Stimulated activated CD4-positive, alpha-beta T cell treated with anti-CD3 and anti-CD28 coated beads, Interleukin-4, amount 100 ng/mL, for 48 hours (primary cell): ENCODE measurements around the gene MORC2.

ENCODE experiments used
- DNase-seq, 2 donors: peaks; one replicate each; pipeline ENCODE4 v3.0.0-alpha.2; 2020; ENCODE audit warnings: low read depth in 2 of 2

Gene MORC2

GRCh38 chr22:30968015-30968923 is at the start of gene MORC2:
MORC2 (minus strand) TSS chr22:30968774; CDS start chr22:30967889, 885 bp downstream.
- DNase-seq: no peak

- no peak for DNase-seq
These were observed 37.0 kb upstream of the MORC2 start for GRCh38 chr22:31005535-31005934.

- no peak for DNase-seq
These were observed 32.7 kb upstream of the MORC2 start for GRCh38 chr22:31001124-31001770.

- no peak for DNase-seq
These were observed 29.8 kb upstream of the MORC2 start for GRCh38 chr22:30998329-30998728.

GRCh38 chr22:30996462-30996861 is 27.9 kb upstream of the MORC2 start:
- no peak for DNase-seq

GRCh38 chr22:30994960-30995359 is 26.4 kb upstream of the MORC2 start:
- no peak for DNase-seq

GRCh38 chr22:30992565-30992964 is 24.0 kb upstream of the MORC2 start:
- no peak for DNase-seq

- DNase-seq: no peak
These were observed 22.1 kb upstream of the MORC2 start for GRCh38 chr22:30990690-30991089.

- DNase-seq: no peak
These were observed 20.9 kb upstream of the MORC2 start for GRCh38 chr22:30989474-30989873.

GRCh38 chr22:30985561-30986208 is 17.1 kb upstream of the MORC2 start:
- DNase-seq: no peak

- no peak for DNase-seq
These were observed 15.7 kb upstream of the MORC2 start for GRCh38 chr22:30984317-30984716.

GRCh38 chr22:30982512-30982911 is 13.9 kb upstream of the MORC2 start:
- DNase-seq: no peak

GRCh38 chr22:30979932-30980331 is 11.4 kb upstream of the MORC2 start:
- no peak for DNase-seq

GRCh38 chr22:30978304-30978962 is 9.9 kb upstream of the MORC2 start:
- no peak for DNase-seq

GRCh38 chr22:30970356-30970746 is 1.8 kb upstream of the MORC2 start:
- DNase-seq: no peak

- DNase-seq: peak in 1 of 2 donors; percentile 14
These were observed 1.2 kb upstream of the MORC2 start for GRCh38 chr22:30969532-30970355.

- DNase-seq: peak; percentile 92 to 97
These were observed 454 bp upstream of the MORC2 start, which contains the start of gene TUG1 for GRCh38 chr22:30968924-30969531. TUG1 (plus strand) TSS chr22:30969265.

GRCh38 chr22:30964858-30965257 is 3.7 kb downstream of the MORC2 start:
- no peak for DNase-seq

GRCh38 chr22:30955153-30955552 is 13.4 kb downstream of the MORC2 start:
- DNase-seq: no peak

- DNase-seq: no peak
These were observed 15.4 kb downstream of the MORC2 start for GRCh38 chr22:30953206-30953605.
